Activated CD8-positive, alpha-beta T cell treated with anti-CD3 and anti-CD28 coated beads for 36 hours (primary cell): ENCODE results near the gene DDIAS. TPM values are rescaled to one million over a fixed set of nuclear protein-coding genes. Genes with fewer than 3 reads are reported as not detected.
A peak's percentile ranks its signal among the peaks of the same experiment; 100 is the strongest.
"Not testable (repeated sequence)": the region's sequence is repeated elsewhere in the genome, so short reads cannot be mapped to it uniquely, and the experiment has no call there.

Experiments
- ATAC-seq: fragments of 200-7000 bp; cut with Tn5 transposase; one replicate; pipeline ENCODE4 v1.10.0; 2021; ENCODE audit warnings: mild to moderate bottlenecking, moderate library complexity
- CTCF ChIA-PET: fragments of 350-600 bp; sonication (Branson Sonifier 250); formaldehyde crosslinking; loops from one replicate; lab custom pipeline; 2021; ENCODE audit warnings: antibody characterized with exemption; lab: Charles Lee
- POLR2A ChIA-PET: fragments of 350-600 bp; sonication (Branson Sonifier 250); formaldehyde crosslinking; loops from one replicate; lab custom pipeline; 2021; ENCODE audit warnings: antibody characterized with exemption; lab: Charles Lee
- DNase-seq: peaks from one replicate; pipeline ENCODE4 v3.0.0-alpha.2; 2020
- H3K27ac Mint-ChIP-seq: one replicate; pipeline ENCODE4 v1.8.0; 2021; ENCODE audit warnings: mild to moderate bottlenecking, mixed read lengths
- H3K27me3 Mint-ChIP-seq: one replicate; pipeline ENCODE4 v1.8.0; 2021; ENCODE audit warnings: mixed read lengths
- H3K36me3 Mint-ChIP-seq: one replicate; pipeline ENCODE4 v1.8.0; 2021; ENCODE audit warnings: low read depth, mixed read lengths
- H3K4me1 Mint-ChIP-seq: one replicate; pipeline ENCODE4 v1.8.0; 2021; ENCODE audit warnings: low read depth, mixed read lengths
- H3K4me3 Mint-ChIP-seq: one replicate; pipeline ENCODE4 v1.8.0; 2021; ENCODE audit warnings: mild to moderate bottlenecking, moderate library complexity, mixed read lengths
- H3K9me3 Mint-ChIP-seq: one replicate; pipeline ENCODE4 v1.8.0; 2021; ENCODE audit warnings: mixed read lengths
- intact Hi-C: fragments of 100-400 bp; cut with micrococcal nuclease; formaldehyde crosslinking; loops from one replicate; pipeline ENCODE4 v1.10.0; 2022
- total RNA-seq, 2 experiments: library from RNA; stranded (reverse); gene quantifications; one replicate each; pipeline ENCODE4 v1.2.3, GENCODE V29; 2021
- TF ChIP-seq, protein P1 (sequence below): fragments of 200-600 bp; IDR thresholded peaks from one replicate; pipeline ENCODE4 v1.8.0; 2022; ENCODE audit warnings: antibody characterized with exemption, mild to moderate bottlenecking

The DDIAS gene
- total RNA-seq, 2 experiments from 2014 or later, result 19.5 to 22.3 TPM

GRCh38 chr11:82942376-82942775 is 40.8 kb downstream of the DDIAS start:
- CTCF ChIA-PET, result interaction anchor here (0.9 kb wide), 1 partner anchor 17 kb away, joined by 3 read pairs; no protein-coding TSS in a partner anchor
- Mint-ChIP-seq H3K27ac (no peak overlapping the region), H3K4me3 (no peak overlapping the region), H3K27me3 (no peaks in the 10 kb centered on the region), H3K4me1 (peaks cover 16% of the 10 kb centered on the region), H3K36me3 (peaks cover 2% of the 10 kb centered on the region), H3K9me3 (peaks cover 15% of the 10 kb centered on the region)
- POLR2A ChIA-PET, result interaction anchor here (0.5 to 1.2 kb wide), 2 partner anchors 43 to 108 kb away, joined by 4 read pairs; no protein-coding TSS in a partner anchor
- ATAC-seq (no peak), DNase-seq (no peak)
- intact Hi-C loops, result no loop called here
- TF ChIP-seq, protein P1, sequence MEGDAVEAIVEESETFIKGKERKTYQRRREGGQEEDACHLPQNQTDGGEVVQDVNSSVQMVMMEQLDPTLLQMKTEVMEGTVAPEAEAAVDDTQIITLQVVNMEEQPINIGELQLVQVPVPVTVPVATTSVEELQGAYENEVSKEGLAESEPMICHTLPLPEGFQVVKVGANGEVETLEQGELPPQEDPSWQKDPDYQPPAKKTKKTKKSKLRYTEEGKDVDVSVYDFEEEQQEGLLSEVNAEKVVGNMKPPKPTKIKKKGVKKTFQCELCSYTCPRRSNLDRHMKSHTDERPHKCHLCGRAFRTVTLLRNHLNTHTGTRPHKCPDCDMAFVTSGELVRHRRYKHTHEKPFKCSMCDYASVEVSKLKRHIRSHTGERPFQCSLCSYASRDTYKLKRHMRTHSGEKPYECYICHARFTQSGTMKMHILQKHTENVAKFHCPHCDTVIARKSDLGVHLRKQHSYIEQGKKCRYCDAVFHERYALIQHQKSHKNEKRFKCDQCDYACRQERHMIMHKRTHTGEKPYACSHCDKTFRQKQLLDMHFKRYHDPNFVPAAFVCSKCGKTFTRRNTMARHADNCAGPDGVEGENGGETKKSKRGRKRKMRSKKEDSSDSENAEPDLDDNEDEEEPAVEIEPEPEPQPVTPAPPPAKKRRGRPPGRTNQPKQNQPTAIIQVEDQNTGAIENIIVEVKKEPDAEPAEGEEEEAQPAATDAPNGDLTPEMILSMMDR, result no peak

GRCh38 chr11:82943430-82943829 is 41.9 kb downstream of the DDIAS start:
- H3K4me3 Mint-ChIP-seq, DNase-seq, ATAC-seq, H3K27ac Mint-ChIP-seq, H3K36me3 Mint-ChIP-seq, intact Hi-C loops, H3K27me3 Mint-ChIP-seq: not testable (repeated sequence)
- POLR2A ChIA-PET, result interaction anchor here (1.0 to 1.2 kb wide), 2 partner anchors 22 to 107 kb away, joined by 3 to 4 read pairs; no protein-coding TSS in a partner anchor
- peaks cover 16% of the 10 kb centered on the region for H3K4me1 Mint-ChIP-seq
- peaks cover 15% of the 10 kb centered on the region for H3K9me3 Mint-ChIP-seq
- CTCF ChIA-PET, result interaction anchor here (0.7 kb wide), 1 partner anchor 13 kb away, joined by 4 read pairs; no protein-coding TSS in a partner anchor

GRCh38 chr11:82944198-82944597 is 42.7 kb downstream of the DDIAS start:
- CTCF ChIA-PET, result interaction anchor here (0.7 to 0.9 kb wide), 3 partner anchors 10 to 14 kb away, joined by 3 to 4 read pairs (median 3); no protein-coding TSS in a partner anchor

DNA sequence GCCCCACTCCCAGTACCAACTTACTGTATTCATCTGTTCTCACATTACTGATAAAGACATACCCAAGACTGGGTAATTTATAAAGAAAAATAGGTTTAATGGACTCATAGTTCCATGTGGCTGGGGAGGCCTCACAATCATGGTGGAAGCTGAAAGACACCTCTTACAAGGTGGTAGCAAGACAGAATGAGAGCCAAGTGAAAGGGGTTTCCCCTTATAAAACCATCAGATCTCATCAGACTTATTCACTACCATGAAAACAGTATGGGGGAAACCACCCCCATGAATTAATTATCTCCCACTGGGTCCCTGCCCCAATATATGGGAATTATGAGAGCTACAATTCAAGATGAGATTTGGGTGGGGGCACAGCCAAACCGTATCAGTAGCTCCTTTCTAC is 43.5 kb downstream of the DDIAS start:
- POLR2A ChIA-PET, intact Hi-C loops, H3K27me3 Mint-ChIP-seq, H3K4me3 Mint-ChIP-seq, DNase-seq, H3K36me3 Mint-ChIP-seq: not testable (repeated sequence)
- peak; percentile 34 for ATAC-seq
- peaks cover 19% of the 10 kb centered on the region for H3K9me3 Mint-ChIP-seq
- CTCF ChIA-PET, result interaction anchor here (0.9 kb wide), 1 partner anchor 12 kb away, joined by 3 read pairs; no protein-coding TSS in a partner anchor
- H3K27ac Mint-ChIP-seq, result peak overlapping the region; percentile 7
- H3K4me1 Mint-ChIP-seq, result peaks cover 13% of the 10 kb centered on the region

More at GRCh38 chr11:82944198-82944597, 42.7 kb downstream of the DDIAS start:
- H3K36me3 Mint-ChIP-seq, result peaks cover 2% of the 10 kb centered on the region
- intact Hi-C loops, result no loop called here
- no peak for DNase-seq
- H3K9me3 Mint-ChIP-seq, result peaks cover 15% of the 10 kb centered on the region
- POLR2A ChIA-PET, result interaction anchor here (1.0 kb wide), 1 partner anchor 21 kb away, joined by 3 read pairs; no protein-coding TSS in a partner anchor
- peaks cover 16% of the 10 kb centered on the region for H3K4me1 Mint-ChIP-seq
- TF ChIP-seq, protein P1, result no peak
- H3K27me3 Mint-ChIP-seq, result no peaks in the 10 kb centered on the region
- no peak overlapping the region for H3K27ac Mint-ChIP-seq
- no peak overlapping the region for H3K4me3 Mint-ChIP-seq
- ATAC-seq, result no peak

DNA sequence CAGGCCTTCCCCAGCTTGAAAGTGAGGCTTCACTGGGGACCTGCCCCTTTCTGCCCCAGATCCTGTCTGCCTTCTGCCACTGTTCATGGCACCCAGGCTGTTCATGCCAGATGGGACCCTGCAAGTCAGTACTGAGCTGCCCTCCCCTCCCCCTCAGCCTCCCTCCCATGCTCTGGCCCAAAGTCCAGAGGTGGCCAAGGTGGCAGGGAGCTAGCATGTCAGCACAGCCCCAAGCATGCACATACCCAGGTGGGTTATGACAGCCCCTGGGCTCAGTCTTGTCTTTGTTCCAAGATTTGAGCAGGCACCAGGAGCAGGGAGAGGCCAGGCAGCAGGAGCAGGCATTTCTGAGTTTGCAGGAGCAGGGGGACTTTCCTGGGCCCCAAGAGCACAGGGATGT is 44.1 kb downstream of the DDIAS start:
- Mint-ChIP-seq H3K27ac (no peak overlapping the region), H3K4me1 (peaks cover 13% of the 10 kb centered on the region), H3K9me3 (peaks cover 18% of the 10 kb centered on the region), H3K36me3 (peaks cover 5% of the 10 kb centered on the region), H3K4me3 (no peak overlapping the region), H3K27me3 (no peaks in the 10 kb centered on the region)
- intact Hi-C loops, result no loop called here
- POLR2A ChIA-PET, result no interaction called here
- TF ChIP-seq, protein P1, result no peak
- DNase-seq (no peak), ATAC-seq (no peak)
- CTCF ChIA-PET, result interaction anchor here (1.1 kb wide), 1 partner anchor 78 kb away, joined by 3 read pairs; no protein-coding TSS in a partner anchor

GRCh38 chr11:82949352-82949751 is 47.8 kb downstream of the DDIAS start:
- DNase-seq (no peak), ATAC-seq (no peak)
- H3K27ac Mint-ChIP-seq, result no peak overlapping the region
- H3K36me3 Mint-ChIP-seq, result peaks cover 20% of the 10 kb centered on the region
- H3K4me1 Mint-ChIP-seq, result peaks cover 13% of the 10 kb centered on the region
- no peak overlapping the region for H3K4me3 Mint-ChIP-seq
- peaks cover 36% of the 10 kb centered on the region for H3K9me3 Mint-ChIP-seq
- intact Hi-C loops, result no loop called here
- CTCF ChIA-PET, result no interaction called here
- TF ChIP-seq, protein P1, result no peak
- POLR2A ChIA-PET, result interaction anchor here (0.6 to 0.9 kb wide), 2 partner anchors 12 to 148 kb away, joined by 3 read pairs; no protein-coding TSS in a partner anchor
- H3K27me3 Mint-ChIP-seq, result no peaks in the 10 kb centered on the region

GRCh38 chr11:82950502-82950901 is 49.0 kb downstream of the DDIAS start:
- H3K36me3 Mint-ChIP-seq, result peaks cover 29% of the 10 kb centered on the region

GRCh38 chr11:82955736-82956453 is 54.4 kb downstream of the DDIAS start:
- H3K36me3 Mint-ChIP-seq, result peaks cover 52% of the 10 kb centered on the region
- POLR2A ChIA-PET, result not testable (repeated sequence)

More at GRCh38 chr11:82950502-82950901, 49.0 kb downstream of the DDIAS start:
- H3K27me3 Mint-ChIP-seq, H3K27ac Mint-ChIP-seq, ATAC-seq, POLR2A ChIA-PET, DNase-seq, H3K4me3 Mint-ChIP-seq, intact Hi-C loops, CTCF ChIA-PET: not testable (repeated sequence)
- H3K4me1 Mint-ChIP-seq, result peaks cover 14% of the 10 kb centered on the region
- H3K9me3 Mint-ChIP-seq, result peaks cover 41% of the 10 kb centered on the region

More at GRCh38 chr11:82955736-82956453, 54.4 kb downstream of the DDIAS start:
- peak overlapping the region; percentile 73 for H3K27ac Mint-ChIP-seq
- CTCF ChIA-PET, result interaction anchor here (0.9 to 1.9 kb wide), 3 partner anchors 9 to 200 kb away, joined by 3 to 6 read pairs (median 3); no protein-coding TSS in a partner anchor
- DNase-seq, result peak; percentile 87
- H3K4me3 Mint-ChIP-seq, intact Hi-C loops, H3K27me3 Mint-ChIP-seq: not testable (repeated sequence)
- peaks cover 56% of the 10 kb centered on the region for H3K4me1 Mint-ChIP-seq
- peaks cover 53% of the 10 kb centered on the region for H3K9me3 Mint-ChIP-seq
- ATAC-seq, result peak; percentile 38
